ENCODE measurements around the gene FOXN3. TPM values are rescaled to one million over a fixed set of nuclear protein-coding genes. Genes with fewer than 3 reads are reported as not detected.

FOXN3 gene
- total RNA-seq, 4 donors from 2014 or later: 98.7 to 116 (median 103) TPM

- WGBS, 2 donors: 92 to 94% methylated on average over 8 of the region's 8 CpGs
- Histone ChIP-seq H3K27me3 (no peaks in the 10 kb centered on the region), H3K27ac (no peak overlapping the region), H3K9me3 (no peaks in the 10 kb centered on the region), H3K4me3 (no peak overlapping the region), H3K4me1 (peaks cover 0 to 28% (median 18%) of the 10 kb centered on the region in 4 donors), H3K36me3 (peaks cover 0 to 44% (median 0%) of the 10 kb centered on the region in 3 donors)
- no peak for DNase-seq (ENCODE audit: low spot score in 2 of 2)
- no peak for TF ChIP-seq POLR2A (IDR thresholded peaks at IDR 0.05)
- no peak for TF ChIP-seq EP300 (IDR thresholded peaks at IDR 0.05)
- TF ChIP-seq, protein P1, sequence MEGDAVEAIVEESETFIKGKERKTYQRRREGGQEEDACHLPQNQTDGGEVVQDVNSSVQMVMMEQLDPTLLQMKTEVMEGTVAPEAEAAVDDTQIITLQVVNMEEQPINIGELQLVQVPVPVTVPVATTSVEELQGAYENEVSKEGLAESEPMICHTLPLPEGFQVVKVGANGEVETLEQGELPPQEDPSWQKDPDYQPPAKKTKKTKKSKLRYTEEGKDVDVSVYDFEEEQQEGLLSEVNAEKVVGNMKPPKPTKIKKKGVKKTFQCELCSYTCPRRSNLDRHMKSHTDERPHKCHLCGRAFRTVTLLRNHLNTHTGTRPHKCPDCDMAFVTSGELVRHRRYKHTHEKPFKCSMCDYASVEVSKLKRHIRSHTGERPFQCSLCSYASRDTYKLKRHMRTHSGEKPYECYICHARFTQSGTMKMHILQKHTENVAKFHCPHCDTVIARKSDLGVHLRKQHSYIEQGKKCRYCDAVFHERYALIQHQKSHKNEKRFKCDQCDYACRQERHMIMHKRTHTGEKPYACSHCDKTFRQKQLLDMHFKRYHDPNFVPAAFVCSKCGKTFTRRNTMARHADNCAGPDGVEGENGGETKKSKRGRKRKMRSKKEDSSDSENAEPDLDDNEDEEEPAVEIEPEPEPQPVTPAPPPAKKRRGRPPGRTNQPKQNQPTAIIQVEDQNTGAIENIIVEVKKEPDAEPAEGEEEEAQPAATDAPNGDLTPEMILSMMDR (IDR thresholded peaks at IDR 0.05): no peak
Observed at GRCh38 chr14:89350152-89350551, 66.9 kb downstream of the FOXN3 start.

GRCh38 chr14:89349171-89350008 is 67.6 kb downstream of the FOXN3 start:
- WGBS, 2 donors: 87 to 91% methylated on average over 8 of the region's 8 CpGs
- no peak for TF ChIP-seq EP300 (IDR thresholded peaks at IDR 0.05)
- TF ChIP-seq, protein P1 (IDR thresholded peaks at IDR 0.05): no peak
- no peak for TF ChIP-seq POLR2A (IDR thresholded peaks at IDR 0.05)
- H3K4me3 ChIP-seq: no peak overlapping the region
- H3K27me3 ChIP-seq: no peaks in the 10 kb centered on the region
- no peaks in the 10 kb centered on the region for H3K9me3 ChIP-seq
- H3K36me3 ChIP-seq: peaks cover 0 to 44% (median 0%) of the 10 kb centered on the region in 3 donors
- peaks cover 0 to 28% (median 18%) of the 10 kb centered on the region in 4 donors for H3K4me1 ChIP-seq
- DNase-seq (ENCODE audit: low spot score in 2 of 2): no peak
- no peak overlapping the region for H3K27ac ChIP-seq

GRCh38 chr14:89348722-89349121 is 68.3 kb downstream of the FOXN3 start:
- Histone ChIP-seq H3K4me1 (peaks cover 0 to 28% (median 18%) of the 10 kb centered on the region in 4 donors), H3K9me3 (no peaks in the 10 kb centered on the region), H3K27me3 (no peaks in the 10 kb centered on the region), H3K36me3 (peaks cover 0 to 44% (median 0%) of the 10 kb centered on the region in 3 donors), H3K27ac (no peak overlapping the region), H3K4me3 (no peak overlapping the region)
- TF ChIP-seq POLR2A (IDR thresholded peaks at IDR 0.05) (no peak), EP300 (IDR thresholded peaks at IDR 0.05) (no peak)
- TF ChIP-seq, protein P1 (IDR thresholded peaks at IDR 0.05): no peak
- 46 to 64% methylated on average over 5 of the region's 5 CpGs for WGBS, 2 donors
- no peak for DNase-seq (ENCODE audit: low spot score in 2 of 2)

DNA sequence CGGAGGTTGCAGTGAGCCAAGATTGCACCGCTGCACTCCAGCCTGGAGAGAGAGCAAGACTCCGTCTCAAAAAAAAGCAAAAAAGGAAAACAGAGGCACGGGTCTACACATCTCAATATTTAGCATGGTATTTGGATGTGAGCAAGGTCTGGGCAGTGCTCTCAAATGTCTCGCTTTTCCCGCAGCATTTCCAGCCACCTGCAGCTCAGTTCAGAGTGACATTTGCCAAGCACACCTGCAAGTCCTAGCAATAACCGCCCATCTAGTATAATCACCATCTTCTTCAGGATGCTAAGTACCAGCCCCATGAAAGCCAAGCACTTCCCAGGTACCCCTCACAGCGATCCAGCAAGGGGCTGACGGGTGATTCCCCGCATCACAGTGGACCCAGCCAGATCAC is 69.1 kb downstream of the FOXN3 start:
- DNase-seq (ENCODE audit: low spot score in 2 of 2): no peak
- Histone ChIP-seq H3K4me3 (no peak overlapping the region), H3K36me3 (peaks cover 0 to 44% (median 0%) of the 10 kb centered on the region in 3 donors), H3K27me3 (no peaks in the 10 kb centered on the region), H3K27ac (no peak overlapping the region), H3K4me1 (peaks cover 0 to 26% (median 20%) of the 10 kb centered on the region in 4 donors), H3K9me3 (no peaks in the 10 kb centered on the region)
- no peak for TF ChIP-seq POLR2A (IDR thresholded peaks at IDR 0.05)
- TF ChIP-seq, protein P1 (IDR thresholded peaks at IDR 0.05): no peak
- no peak for TF ChIP-seq EP300 (IDR thresholded peaks at IDR 0.05)
- WGBS, 2 donors: 95% methylated on average over 10 of the region's 10 CpGs

DNA sequence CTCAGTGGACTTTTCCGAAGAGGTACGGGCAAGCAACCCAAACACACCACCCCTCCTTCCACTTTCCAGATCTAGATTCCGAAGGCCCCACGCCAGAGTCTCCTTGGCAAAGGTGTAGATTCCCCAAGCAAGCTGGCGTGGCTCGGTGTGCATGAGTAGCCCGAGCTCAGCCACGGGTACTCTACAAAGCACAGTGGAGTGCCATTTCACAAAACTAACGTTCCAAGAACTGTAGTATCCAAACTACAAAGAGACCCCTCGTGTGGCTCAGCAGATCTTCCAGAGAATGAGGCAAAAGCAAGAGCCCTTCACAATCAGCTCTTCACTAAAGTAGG is 72.1 kb downstream of the FOXN3 start:
- H3K9me3 ChIP-seq: no peaks in the 10 kb centered on the region
- H3K27me3 ChIP-seq: no peaks in the 10 kb centered on the region
- TF ChIP-seq EP300 (IDR thresholded peaks at IDR 0.05) (no peak), POLR2A (IDR thresholded peaks at IDR 0.05) (no peak)
- TF ChIP-seq, protein P1 (IDR thresholded peaks at IDR 0.05): no peak
- H3K4me1 ChIP-seq: peaks cover 0 to 19% (median 3%) of the 10 kb centered on the region in 4 donors
- no peak for DNase-seq (ENCODE audit: low spot score in 2 of 2)
- no peak overlapping the region for H3K27ac ChIP-seq
- 88 to 94% methylated on average over 10 of the region's 10 CpGs for WGBS, 2 donors
- no peak overlapping the region for H3K4me3 ChIP-seq
- peaks cover 0 to 41% (median 0%) of the 10 kb centered on the region in 3 donors for H3K36me3 ChIP-seq
